Astrocyte (in vitro differentiated cells and primary cell): Measurements from ENCODE around the gene RTN4RL2.

Experiments
- EZH2 ChIP-seq: IDR thresholded peaks from 2 replicates; pipeline ENCODE4 v1.6.1; 2012; ENCODE audit warnings: mild to moderate bottlenecking, low read length, inconsistent platforms; ENCODE audit not compliant: insufficient read depth
- TF ChIP-seq, protein P1 (sequence below): IDR thresholded peaks from 2 replicates; pipeline ENCODE4 v1.5.1; 2011; ENCODE audit warnings: low read depth, mild to moderate bottlenecking, inconsistent platforms, low read length, moderate library complexity; ENCODE audit not compliant: insufficient read depth

DNA sequence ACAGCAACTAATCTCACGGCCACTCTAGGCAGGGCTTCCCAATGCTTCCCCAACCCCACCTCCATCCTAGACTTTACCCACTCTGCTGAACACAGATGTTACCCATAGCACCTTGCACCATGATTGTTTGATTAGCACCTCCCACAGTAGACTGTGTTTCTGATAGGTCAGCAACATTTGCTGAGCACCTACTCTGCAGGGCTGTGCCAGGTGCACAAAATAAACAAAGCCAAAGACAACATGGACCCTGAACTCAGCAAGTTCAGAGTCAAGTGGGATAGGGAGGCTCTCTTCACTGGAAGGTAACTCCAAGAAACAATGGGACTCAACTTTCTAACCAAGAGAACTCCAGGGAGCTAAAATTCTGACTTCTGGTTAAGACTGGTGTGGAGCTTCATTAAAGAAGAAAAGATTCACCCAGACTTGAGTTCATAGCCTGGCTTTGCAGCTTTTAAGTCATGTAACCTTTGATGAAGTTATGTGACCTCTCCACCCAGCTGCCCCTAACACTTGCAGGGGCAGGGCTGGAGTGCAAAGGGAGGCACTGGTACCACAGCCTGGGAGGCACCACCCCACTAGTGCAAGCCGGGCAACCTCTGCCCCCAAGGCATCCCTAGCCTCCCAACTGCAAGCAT is 6.7 kb upstream of the RTN4RL2 start:
- TF ChIP-seq, protein P1, sequence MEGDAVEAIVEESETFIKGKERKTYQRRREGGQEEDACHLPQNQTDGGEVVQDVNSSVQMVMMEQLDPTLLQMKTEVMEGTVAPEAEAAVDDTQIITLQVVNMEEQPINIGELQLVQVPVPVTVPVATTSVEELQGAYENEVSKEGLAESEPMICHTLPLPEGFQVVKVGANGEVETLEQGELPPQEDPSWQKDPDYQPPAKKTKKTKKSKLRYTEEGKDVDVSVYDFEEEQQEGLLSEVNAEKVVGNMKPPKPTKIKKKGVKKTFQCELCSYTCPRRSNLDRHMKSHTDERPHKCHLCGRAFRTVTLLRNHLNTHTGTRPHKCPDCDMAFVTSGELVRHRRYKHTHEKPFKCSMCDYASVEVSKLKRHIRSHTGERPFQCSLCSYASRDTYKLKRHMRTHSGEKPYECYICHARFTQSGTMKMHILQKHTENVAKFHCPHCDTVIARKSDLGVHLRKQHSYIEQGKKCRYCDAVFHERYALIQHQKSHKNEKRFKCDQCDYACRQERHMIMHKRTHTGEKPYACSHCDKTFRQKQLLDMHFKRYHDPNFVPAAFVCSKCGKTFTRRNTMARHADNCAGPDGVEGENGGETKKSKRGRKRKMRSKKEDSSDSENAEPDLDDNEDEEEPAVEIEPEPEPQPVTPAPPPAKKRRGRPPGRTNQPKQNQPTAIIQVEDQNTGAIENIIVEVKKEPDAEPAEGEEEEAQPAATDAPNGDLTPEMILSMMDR, result no peak
- TF ChIP-seq EZH2, result no peak
